ENCODE data around the gene CCNY.

DNA sequence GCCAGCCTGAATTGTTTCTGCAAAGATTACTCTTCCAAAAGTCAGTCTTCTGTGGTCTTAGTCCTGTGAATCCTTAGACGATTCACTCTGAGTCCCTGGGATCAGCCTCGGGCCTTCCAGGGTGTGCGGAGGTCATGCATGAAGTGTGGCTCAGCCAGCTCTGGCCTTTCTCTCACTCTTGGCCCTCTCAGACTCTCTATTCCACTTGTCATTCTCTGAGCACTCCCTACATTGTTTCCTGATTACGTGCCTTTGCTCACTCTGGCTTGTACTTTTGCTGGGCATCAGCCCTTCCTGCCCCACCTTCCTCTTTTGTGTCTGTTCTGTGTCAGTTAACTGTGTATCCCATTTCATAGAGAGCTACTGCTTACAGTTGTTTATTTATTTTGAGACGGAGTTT is 36.0 kb downstream of the CCNY start:
- TF ChIP-seq CTCF (IDR thresholded peaks at IDR 0.05), result no peak
- TF ChIP-seq EZH2 (IDR thresholded peaks at IDR 0.05; ENCODE audit: borderline replicate concordance, insufficient read depth, low read depth, low read length, poor library complexity, severe bottlenecking), result no peak
